HG02870 (cell line): ENCODE data around the gene IP6K2.

Experiments used
- ATAC-seq: cut with Tn5 transposase; IDR thresholded peaks from one replicate; pipeline ENCODE4 v1.9.1; 2021; ENCODE audit warnings: mild to moderate bottlenecking, moderate library complexity; ENCODE audit not compliant: unreplicated experiment

Gene IP6K2

DNA sequence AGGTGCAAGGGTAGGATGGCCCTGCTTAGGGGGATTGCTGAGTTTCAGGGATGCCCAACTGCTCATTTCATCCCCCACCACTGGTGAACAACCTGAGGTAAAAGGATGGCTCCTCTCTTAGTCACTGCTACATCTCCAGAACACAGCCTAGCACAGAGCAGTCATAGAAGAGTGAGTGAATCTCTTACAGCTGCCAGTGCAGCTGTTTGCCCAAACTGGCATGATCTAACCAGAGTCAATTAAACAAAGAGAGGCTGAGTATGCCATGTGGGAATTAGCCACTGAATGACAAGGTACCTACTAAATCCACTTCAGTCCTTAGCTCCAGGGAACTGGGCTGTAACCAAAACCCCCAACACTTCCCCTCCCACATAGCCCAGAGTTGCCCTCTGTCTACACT is 24.5 kb downstream of the IP6K2 start:
- no peak for ATAC-seq

DNA sequence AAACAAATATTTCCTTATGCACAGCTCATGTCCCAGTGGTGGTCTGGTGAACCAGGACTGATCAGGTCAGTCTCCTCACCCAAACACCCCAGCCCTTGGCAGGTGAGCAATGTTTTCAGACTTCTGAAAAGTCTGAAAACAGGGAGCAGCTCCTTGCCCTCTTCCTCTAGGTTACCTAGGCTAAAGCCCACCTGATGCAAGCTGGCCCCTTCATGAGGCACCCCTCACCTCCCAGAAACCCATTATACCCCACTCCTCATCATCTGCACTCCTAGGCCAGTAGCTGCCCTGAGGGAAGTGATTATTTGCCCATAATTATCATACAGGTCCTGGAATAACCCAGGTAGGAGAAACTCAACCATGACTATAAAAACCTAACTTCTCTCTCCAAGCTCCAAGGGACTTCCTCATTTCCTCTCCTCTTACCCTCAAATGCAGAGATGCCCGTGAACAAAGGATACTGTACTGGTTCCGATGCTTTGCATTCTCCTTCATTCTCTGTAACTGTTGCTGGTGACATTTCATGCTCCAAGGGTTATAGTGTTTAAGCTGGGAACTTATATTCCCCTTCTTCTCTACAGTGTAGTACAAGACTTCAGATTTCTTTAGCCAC is 26.1 kb downstream of the IP6K2 start:
- no peak for ATAC-seq

DNA sequence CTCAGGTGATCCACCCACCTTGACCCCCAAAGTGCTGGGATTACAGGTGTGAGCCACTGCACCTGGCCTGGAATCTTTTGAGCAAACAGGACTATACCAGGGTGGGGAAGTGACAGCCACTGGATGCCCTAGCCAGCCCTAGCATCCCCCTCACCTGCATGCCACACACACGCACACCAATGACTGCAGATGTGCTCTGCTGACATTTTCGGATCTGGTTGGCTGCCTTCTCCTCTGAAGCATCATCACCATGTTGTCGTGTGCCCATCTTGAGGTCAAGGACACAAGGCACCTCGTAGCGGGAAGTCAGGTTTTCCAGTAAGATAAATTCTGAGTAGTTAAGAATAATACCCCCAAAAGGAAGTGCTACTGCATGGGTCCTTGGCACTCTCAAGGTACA is 27.6 kb downstream of the IP6K2 start:
- no peak for ATAC-seq

DNA sequence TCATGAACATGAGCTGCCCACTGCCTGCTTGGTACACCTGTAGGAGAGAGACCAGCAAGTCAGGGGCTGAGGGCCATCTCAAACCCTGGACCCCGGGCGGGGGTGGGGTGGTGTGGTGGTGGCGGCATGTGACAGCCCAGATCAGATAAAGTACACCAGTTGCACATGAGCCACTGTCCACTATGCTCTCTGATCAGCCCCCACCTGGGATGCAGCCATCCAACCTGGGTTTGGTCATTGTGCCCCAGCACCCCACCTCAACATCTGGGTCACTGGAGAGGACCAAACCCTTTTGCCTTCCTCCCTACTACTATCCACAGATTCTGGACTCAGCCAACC is 28.3 kb downstream of the IP6K2 start:
- no peak for ATAC-seq

DNA sequence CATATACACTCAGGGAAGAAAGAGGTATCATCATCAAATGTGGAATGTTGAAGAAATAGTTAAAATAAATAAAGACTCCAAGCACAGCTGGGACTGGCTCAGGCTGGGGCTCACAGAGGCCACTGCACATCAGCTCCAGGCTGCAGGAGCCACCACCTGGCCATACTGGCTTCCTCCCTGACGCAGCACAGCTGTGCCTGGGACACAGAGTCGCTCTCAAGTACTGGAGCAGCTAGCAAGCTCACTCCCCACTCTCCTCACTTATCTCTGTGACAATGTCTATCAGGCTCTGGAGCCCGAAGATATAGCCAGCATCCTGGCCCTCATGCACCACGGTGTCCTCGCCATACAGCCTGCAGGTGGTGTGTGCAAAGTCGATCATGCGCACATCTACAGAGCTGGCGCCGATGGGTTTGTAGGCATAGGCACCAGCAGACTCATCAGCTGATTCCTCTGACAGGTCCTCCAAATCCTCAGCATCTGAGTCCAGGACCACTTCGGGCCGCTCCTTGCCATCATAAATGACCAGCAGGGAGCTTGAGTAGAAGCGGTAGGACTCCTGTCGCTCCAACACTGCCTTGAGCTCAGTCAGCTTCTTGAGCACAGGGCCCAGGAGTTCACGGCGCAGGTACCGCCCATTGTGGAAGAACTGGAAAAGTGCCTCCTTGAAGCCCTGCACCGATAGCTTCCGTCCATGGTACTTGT is 28.8 kb downstream of the IP6K2 start:
- no peak for ATAC-seq

DNA sequence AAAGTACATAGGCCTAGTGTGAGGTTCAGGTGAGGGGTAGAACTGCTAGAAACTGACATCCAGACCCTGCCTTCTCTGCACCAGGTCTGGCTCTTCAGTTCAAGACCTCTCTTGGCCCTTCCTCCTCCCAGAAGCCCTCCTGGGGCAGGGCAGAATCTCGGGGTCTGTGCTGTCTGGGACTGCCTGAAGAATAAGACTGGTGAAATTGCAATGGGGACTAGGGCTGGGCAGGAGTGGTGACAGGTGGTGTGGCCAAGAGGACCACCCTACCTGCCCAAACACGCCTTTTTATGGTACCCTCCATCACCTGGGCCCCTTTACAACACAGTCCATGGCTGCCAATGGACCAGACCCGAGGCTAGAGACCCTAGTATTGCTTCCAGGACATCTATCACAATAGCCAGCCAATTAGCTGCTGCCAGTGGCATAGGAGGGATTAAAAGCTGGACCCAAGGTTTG is 29.8 kb downstream of the IP6K2 start:
- ATAC-seq, result no peak

DNA sequence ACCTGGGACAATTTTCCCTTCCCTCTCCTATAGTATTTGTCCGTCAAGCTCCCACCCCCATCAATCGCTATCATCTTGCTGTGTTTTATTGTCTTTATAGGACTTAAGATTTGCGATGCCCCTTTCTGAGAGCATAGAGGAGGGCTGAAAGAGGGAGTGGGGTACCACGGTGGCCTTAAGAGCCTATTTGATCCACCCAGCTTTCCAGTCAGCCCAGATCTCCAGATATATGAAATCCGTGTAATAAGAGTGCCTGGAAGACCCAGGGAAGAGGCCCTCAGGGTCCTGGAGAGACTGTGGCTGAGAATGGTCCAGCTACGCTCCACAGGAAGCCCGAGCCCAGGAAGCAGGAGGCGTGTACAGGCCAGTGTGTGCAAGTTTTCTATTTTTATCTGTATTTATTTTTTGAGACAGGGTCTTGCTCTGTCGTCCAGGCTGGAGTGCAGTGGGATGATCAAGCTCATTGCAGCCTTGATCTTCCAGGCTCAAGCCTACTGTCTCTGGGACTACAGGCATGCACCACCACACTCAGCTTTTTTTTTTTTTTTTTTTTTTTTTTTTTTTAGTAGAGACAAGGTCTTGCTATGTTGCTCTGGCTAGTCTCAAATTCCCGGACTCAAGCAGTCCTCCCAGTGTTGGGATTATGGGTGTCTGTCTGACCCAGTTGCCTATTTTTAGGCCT is 30.3 kb downstream of the IP6K2 start:
- no peak for ATAC-seq

DNA sequence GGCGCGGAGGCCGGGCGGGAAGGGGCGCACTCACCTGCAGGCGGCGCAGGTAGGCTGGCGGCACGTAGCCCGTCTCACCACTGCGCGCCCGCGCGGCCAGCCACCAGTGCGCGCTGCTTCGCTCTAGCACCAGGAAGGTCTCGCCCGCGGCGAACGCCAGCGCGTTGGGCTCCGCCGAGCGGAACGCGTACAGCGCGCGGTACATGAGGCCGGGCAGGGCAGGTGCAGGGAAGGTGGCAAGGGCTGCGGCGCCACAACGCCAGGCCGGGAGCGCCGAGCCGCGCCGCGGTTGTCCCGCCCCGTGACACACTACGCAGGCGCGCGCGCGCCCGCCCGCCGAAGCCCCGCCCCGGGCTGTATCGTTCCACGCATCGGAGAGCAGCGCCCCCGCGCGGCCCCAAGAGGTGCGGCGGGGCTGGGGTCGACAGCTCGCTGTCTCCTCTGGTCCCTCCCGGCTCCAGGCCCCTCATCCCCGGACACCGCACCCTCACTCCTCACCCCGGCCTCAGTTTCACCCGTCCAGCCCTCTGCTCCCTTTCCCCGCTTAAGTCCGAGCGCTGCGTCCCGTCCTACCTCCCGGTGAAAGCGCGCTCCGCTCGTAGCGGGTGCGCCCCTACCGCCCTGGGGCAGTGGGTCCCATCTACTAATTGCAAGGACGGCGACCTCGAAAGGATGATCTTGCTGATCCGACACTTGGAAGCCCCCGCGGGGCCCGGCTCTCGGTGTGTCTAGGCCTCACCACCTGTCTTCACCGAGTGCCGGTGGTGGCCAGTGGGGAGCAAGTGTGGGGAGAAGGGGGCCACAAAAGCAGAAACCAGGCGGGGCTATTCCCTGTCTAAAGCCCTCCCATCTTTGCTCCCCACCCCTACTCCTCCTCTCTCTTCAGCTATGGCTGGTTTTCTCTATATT is 31.2 kb downstream of the IP6K2 start, which contains the start of gene NCKIPSD:
Gene NCKIPSD, minus strand, starts transcription at position 313 of the 909 bp plus-strand sequence. Its CDS starts 108 bp downstream, at position 205.
- peak; percentile 67 for ATAC-seq

DNA sequence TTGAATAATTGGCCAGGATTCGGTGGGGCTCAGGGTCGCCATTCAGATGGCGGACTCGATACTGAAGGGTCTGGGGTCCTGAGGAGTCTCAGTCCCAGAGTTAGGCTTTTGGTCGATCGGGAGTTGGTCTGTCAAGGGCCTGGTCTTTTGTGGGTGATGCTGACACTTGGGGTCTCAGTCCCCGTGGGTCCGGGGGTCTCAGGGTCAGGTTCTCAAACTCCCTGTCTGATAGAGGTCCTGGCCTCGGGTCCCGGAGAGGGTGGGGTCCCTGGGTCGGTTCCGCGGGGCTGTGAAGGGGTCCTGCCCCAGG is 31.8 kb downstream of the IP6K2 start:
- no peak for ATAC-seq

DNA sequence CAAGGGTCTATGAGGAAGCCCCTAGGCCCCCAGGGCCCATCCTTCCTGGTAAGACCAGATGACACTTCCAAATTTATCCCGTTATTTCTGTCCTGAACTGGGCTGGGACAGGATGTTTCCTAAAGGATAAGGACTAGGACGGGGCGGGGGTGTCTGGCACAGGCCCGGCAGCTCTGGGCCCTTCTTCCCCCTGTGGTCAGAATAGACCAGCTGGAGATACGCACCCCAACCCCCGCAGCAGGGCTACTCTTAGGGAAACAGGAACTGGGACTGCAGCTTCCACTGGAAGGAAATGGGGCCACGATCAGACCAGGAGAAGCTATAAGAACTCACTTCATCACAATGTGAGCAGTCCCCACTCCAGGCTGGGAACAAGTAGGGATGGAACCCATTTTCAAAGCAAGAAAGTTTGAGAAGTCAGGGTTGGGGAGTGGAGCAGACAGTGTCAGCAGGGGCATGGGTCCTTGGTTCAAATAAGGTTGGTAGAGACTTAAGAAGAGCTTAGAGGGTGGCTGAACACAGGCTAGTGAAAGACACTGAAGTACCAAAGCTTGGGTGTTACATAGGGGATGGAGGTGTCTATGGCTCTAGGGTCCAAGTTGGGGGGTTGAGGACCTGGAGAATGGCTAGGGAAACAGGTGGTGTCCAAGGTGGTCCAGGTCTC is 32.4 kb downstream of the IP6K2 start:
- no peak for ATAC-seq

DNA sequence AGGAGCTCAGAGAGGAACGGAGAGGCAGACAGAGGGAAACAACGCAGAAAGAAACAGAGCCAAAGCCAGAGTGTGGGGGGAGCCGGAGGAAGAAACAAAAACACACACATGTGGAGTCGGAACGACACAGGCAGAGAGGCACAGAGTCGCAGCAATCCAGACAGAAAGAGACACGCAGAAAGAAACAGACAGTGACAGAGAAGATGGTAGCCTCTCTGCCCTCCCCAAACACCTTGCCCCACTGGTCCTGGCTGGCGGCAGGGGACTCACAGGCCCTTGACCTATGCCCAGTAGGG is 33.0 kb downstream of the IP6K2 start:
- no peak for ATAC-seq

DNA sequence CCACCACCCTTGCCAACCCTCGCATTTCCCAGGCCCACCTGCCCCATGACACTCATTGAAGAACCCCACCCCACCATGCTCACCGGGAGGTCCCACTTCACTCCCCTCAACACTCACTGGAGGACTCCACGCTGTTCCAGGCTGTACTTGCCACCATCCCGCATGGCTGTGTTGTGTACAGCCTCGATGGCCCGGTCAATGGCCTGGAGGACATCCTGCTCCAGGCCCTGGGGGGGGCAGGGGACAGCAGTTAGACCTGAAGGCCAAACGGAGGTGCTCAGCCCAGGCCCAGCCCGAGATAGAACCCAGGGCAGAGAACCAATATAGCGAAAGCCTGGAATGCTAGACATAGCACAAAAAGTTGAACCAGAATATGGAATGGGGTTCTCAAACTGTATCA is 34.2 kb downstream of the IP6K2 start:
- ATAC-seq, result no peak

DNA sequence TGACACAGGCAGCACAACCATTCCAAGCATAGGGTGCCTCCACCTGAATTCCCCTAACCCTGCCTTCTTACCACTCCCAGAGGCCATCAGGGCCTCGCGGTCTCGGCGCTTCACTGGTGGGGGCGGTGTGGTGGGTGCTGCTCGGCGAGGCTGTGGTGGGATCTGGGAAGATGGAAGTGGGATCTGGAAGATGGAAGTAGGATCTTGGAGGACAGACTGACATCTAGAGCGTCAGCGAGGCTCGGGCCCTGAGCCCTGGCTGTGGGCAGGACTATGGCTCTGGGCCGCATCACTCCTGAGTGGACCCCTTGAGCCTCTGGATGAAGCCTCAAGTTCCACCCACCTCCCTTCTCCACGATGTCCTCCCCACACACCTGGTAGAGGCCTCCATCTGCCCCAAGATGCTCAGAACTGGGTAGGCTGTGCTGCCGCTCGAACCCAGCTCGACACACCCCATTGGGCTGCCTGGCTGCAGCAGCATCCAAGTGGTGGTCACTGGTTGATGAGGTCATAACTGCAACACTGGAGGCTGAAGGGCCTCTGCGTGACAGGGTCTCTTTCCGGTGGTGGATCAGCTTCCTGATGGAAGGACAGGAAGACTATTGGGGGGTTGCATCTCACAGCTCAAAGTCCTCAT is 34.9 kb downstream of the IP6K2 start:
- ATAC-seq, result no peak

DNA sequence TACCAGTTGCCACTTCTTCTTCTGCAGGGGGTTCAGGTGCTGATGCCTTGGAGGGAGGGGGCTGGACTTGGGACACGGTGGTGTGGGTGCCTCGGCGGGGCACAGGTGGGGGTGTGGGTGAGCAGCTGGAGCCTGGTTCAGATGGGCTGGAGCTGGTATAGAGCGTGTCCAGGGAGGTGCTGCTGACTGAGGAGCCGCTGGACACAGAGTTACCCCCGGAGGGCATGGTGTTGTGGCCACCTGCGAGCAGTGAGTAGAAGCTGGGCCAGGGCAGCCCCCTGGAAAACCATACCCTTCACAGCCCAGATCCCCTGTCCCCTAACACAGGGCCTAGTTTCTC is 35.5 kb downstream of the IP6K2 start:
- no peak for ATAC-seq

DNA sequence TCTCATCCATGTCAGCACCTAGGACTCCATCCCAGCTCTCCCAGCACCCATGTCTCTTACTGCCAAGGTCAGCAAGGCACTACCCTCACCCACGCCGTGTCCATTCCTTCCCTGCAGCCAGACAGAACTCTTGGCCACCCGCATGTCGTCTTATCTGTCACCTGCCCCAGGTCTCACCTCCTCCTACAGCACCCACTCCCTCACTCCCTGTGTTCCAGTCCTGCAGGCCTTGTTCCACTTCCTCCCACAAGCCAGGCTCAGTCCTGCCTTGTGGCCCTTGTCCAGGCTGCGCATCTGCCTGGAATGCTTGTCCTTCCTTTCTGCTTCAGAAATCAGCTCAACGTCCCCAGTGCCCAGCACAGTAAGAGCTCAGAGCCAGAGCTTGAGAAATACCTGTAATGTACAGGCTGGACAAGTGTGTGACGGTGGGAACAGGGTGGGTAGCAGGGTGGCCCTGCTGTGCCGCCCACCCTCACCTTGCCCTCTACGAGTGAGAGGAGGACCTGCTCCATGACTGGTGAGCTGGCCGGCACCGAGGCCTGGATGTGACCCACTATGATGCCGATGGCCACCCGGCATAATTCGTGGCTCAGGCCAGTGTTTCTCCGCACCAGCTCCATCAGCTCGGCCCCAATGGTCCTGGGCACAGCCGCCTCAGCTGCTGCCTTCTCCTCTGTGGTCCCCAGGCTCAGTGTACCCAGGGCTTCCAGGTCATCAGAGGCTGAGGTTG is 36.0 kb downstream of the IP6K2 start:
- no peak for ATAC-seq

DNA sequence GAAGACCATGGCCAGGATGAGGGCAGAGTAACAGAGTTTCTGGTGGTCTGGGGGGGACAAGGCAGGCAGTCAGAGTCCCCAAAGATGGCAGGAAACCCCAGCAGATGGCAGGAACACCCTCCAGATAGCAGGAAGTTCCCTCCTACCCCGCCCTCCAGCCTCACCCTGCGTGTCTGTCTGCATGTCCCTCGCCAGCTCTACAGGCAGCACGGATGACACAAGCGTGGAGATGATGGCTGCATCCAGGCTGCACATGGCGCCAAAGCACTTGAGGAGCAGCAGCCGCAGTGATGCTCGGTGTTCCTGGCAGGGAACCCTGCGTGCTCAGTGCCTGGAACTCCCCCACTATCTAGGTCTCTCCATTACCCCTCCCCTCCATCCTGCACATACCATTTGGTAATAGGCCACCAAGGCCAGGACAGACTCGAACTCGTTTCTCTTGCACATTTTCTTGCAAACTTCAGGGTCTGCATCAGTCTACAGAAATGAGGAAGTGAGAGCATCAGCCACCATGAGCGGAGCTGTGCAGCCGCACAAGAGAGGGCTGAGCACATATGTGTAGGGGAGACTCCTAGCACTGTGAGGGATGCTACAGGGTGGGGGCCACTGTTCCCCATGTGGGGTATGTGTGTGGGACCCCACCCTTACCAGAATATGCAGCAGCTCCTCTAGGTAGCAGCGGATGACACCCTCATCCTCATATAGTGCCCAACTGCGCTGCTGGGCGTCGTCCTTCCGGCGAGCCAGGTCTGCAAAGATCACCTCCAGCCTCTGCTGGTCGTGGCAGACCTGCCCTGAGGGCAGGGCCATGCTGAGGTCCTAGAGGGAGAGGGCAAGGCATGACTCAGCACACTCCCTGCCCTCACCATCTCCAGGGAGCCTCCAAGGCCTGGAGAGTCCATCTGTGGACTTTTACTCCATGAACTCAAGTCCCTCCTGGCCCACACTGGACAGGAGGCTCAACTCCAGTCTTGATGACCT is 37.3 kb downstream of the IP6K2 start:
- ATAC-seq, result no peak

DNA sequence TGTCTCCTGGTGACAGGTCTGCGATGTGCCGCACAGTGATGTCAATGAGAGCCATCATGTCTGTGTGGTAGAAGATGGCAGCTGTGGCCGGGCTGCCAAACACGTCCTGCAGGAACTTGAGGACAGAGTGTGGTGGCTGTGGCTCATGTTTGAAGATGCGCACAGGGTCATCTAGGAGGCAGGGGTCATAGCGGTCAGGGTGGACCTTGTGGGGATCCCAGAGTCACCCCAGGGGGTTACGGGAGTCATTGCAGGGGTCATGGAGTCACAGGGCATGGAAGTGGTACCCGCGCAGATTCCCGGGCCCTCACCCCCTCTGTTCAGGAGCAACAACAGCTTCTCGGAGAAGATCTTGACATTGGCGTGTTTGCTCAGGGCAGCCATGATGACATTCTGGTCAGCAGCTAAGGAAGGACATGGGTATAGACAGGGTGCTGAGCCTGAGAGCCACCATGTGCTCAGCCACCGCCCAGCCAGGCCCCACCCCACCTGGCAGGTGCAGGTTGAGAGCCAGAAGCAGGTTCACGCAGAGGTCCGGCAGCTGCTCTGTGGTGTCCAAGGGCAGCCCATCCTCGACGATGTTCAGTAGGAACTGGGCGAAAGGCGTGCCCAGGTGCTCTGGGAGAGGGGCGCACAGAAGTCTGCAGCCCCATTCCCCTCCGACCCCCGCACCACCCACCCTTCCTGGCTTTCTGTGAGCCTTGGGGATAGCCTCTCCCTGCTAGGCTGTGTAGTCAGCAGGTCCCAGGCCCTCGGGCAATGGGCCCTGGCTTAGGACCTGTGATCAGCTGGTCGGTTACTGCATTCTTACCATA is 38.2 kb downstream of the IP6K2 start:
- no peak for ATAC-seq

DNA sequence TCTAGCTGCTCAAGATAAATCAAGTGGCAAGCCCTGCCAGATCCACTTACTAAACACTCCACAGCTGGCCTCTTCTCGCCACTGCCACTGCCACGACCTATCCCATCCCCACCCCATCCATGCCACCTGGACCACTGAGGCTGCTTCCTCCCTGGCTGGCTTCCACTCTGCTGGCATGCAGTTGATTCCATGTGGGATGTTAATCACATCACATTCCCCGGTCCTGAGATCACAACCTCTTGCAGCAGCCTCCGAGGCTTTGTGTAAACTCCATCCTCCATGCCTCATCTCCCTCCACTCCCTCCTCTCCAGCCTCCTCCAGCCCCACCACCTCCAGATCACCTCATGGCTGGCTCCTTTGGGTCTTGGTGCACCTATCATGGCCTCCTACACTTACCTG is 39.0 kb downstream of the IP6K2 start:
- ATAC-seq, result no peak
